ENCODE data around the gene CNIH3.

The CNIH3 gene

DNA sequence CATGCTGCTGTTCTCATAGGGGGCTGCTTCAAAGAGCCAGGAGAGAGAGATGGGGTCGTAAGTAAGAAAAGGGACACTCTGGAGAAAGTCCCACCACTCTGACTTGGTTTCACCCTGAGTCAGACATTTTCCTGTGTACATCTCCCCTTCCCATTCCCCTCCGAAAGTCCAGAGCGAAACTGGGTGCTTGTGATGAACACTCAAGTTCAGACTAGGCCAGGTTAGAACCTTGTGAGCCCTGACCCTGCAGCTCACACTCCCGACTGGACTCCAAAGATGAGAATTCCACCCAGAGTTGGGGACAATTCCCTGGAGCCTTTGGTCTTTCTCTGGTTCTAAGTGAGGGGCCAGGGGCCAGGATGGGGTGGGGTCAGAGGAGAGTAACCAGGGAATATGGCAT is 139.5 kb downstream of the CNIH3 start:
- Histone ChIP-seq H3K4me1 (no peaks in the 10 kb centered on the region), H3K36me3 (ENCODE audit: control insufficient read depth, insufficient read depth, low read length) (no peaks in the 10 kb centered on the region), H3K9ac (no peak overlapping the region), H3K27me3 (ENCODE audit: control insufficient read depth, insufficient read depth, low read length) (no peaks in the 10 kb centered on the region), H3K27ac (no peak overlapping the region), H2AFZ (no peak overlapping the region), H3K9me3 (ENCODE audit: control insufficient read depth, low read length) (no peaks in the 10 kb centered on the region), H3K79me2 (no peaks in the 10 kb centered on the region), H3K4me3 (ENCODE audit: low read depth, low read length) (no peak overlapping the region), H3K4me2 (ENCODE audit: low read length) (no peak overlapping the region)
- TF ChIP-seq, protein P1, sequence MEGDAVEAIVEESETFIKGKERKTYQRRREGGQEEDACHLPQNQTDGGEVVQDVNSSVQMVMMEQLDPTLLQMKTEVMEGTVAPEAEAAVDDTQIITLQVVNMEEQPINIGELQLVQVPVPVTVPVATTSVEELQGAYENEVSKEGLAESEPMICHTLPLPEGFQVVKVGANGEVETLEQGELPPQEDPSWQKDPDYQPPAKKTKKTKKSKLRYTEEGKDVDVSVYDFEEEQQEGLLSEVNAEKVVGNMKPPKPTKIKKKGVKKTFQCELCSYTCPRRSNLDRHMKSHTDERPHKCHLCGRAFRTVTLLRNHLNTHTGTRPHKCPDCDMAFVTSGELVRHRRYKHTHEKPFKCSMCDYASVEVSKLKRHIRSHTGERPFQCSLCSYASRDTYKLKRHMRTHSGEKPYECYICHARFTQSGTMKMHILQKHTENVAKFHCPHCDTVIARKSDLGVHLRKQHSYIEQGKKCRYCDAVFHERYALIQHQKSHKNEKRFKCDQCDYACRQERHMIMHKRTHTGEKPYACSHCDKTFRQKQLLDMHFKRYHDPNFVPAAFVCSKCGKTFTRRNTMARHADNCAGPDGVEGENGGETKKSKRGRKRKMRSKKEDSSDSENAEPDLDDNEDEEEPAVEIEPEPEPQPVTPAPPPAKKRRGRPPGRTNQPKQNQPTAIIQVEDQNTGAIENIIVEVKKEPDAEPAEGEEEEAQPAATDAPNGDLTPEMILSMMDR (IDR thresholded peaks at IDR 0.05): no peak

DNA sequence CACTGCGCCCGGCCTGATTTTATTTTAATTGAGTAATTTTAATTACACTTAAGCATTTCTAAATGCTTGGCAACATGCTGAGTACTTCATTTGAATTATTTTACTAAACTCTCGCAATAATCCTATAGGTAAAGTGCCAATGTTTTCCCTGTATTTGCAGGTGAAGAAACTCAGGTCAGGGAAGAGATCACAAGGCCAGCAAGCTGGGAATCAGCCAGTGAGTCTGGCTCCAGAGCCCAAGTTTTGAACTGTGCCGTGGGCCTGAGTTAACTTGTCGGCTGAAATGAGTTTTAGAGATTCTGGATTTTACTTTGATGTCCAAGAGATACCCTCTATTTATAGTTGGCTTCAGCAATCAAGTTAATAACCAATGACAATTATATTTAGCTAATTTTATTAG is 141.4 kb downstream of the CNIH3 start:
- no peak overlapping the region for H3K4me3 ChIP-seq (ENCODE audit: low read depth, low read length)
- no peak overlapping the region for H3K27ac ChIP-seq
- TF ChIP-seq, protein P1 (IDR thresholded peaks at IDR 0.05): no peak
- H3K9me3 ChIP-seq (ENCODE audit: control insufficient read depth, low read length): no peaks in the 10 kb centered on the region
- H3K9ac ChIP-seq: no peak overlapping the region
- no peaks in the 10 kb centered on the region for H3K79me2 ChIP-seq
- no peaks in the 10 kb centered on the region for H3K4me1 ChIP-seq
- H3K4me2 ChIP-seq (ENCODE audit: low read length): no peak overlapping the region
- H2AFZ ChIP-seq: no peak overlapping the region
- no peaks in the 10 kb centered on the region for H3K27me3 ChIP-seq (ENCODE audit: control insufficient read depth, insufficient read depth, low read length)
- H3K36me3 ChIP-seq (ENCODE audit: control insufficient read depth, insufficient read depth, low read length): no peaks in the 10 kb centered on the region

DNA sequence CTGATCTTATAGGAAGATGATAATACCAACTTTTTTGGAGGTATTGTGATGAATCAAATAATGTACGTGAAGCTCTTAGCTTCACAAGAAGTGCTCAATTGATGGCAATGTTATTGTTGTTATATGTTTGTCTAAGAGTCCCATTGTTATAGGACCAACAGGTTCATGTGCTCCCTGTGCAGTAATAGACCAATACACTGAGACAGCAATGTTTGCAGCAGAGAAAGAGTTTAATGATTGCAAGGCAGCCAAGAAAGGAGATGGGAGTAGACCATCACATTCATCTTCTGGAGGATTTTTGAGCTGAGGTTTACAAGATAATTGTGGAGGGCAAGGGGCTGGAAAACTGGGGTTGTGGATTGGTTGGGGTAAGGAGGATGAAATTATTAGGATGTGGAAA is 143.0 kb downstream of the CNIH3 start:
- Histone ChIP-seq H3K4me3 (ENCODE audit: low read depth, low read length) (no peak overlapping the region), H3K27me3 (ENCODE audit: control insufficient read depth, insufficient read depth, low read length) (no peaks in the 10 kb centered on the region), H3K79me2 (no peaks in the 10 kb centered on the region), H3K9ac (no peak overlapping the region), H3K4me2 (ENCODE audit: low read length) (no peak overlapping the region), H3K9me3 (ENCODE audit: control insufficient read depth, low read length) (no peaks in the 10 kb centered on the region), H3K36me3 (ENCODE audit: control insufficient read depth, insufficient read depth, low read length) (no peaks in the 10 kb centered on the region), H3K4me1 (no peaks in the 10 kb centered on the region), H3K27ac (no peak overlapping the region), H2AFZ (no peak overlapping the region)
- TF ChIP-seq, protein P1 (IDR thresholded peaks at IDR 0.05): no peak

GRCh38 chr1:224759681-224760091 is 143.6 kb downstream of the CNIH3 start:
- Histone ChIP-seq H3K36me3 (ENCODE audit: control insufficient read depth, insufficient read depth, low read length) (no peaks in the 10 kb centered on the region), H3K4me1 (no peaks in the 10 kb centered on the region), H2AFZ (no peak overlapping the region), H3K9me3 (ENCODE audit: control insufficient read depth, low read length) (no peaks in the 10 kb centered on the region), H3K4me3 (ENCODE audit: low read depth, low read length) (no peak overlapping the region), H3K9ac (no peak overlapping the region), H3K27ac (no peak overlapping the region), H3K27me3 (ENCODE audit: control insufficient read depth, insufficient read depth, low read length) (no peaks in the 10 kb centered on the region), H3K4me2 (ENCODE audit: low read length) (no peak overlapping the region), H3K79me2 (no peaks in the 10 kb centered on the region)
- TF ChIP-seq, protein P1 (IDR thresholded peaks at IDR 0.05): no peak

DNA sequence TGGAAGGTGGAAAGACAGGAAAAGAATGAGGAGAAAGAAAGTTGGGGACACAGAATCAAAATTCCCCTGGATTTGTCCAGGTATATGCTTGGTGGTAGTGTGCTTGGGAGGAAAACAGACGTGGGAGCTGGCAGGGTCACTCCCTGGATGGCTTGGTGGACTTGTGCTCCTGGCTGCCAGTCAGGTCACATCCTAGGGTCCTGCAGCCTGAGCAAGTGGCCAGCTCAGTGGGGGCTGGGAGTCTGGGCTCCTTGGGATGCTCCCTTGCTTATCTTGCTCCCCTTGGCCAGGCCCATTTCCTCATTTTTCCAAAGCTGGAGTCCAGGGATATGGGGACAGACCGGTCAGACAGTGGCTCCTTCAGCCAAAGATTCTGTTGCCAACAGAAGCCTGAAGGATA is 144.0 kb downstream of the CNIH3 start:
- Histone ChIP-seq H3K27me3 (ENCODE audit: control insufficient read depth, insufficient read depth, low read length) (no peaks in the 10 kb centered on the region), H2AFZ (no peak overlapping the region), H3K27ac (no peak overlapping the region), H3K9me3 (ENCODE audit: control insufficient read depth, low read length) (no peaks in the 10 kb centered on the region), H3K9ac (no peak overlapping the region), H3K4me3 (ENCODE audit: low read depth, low read length) (no peak overlapping the region), H3K4me1 (no peaks in the 10 kb centered on the region), H3K79me2 (no peaks in the 10 kb centered on the region), H3K4me2 (ENCODE audit: low read length) (no peak overlapping the region), H3K36me3 (ENCODE audit: control insufficient read depth, insufficient read depth, low read length) (no peaks in the 10 kb centered on the region)
- TF ChIP-seq, protein P1 (IDR thresholded peaks at IDR 0.05): no peak

Data from parathyroid adenoma (tissue), 2 donors.